Kidney epithelial cell (primary cell): ENCODE measurements around the gene JOSD1. TPM values are rescaled to one million over a fixed set of nuclear protein-coding genes. Genes with fewer than 3 reads are reported as not detected.

Source experiments
- DNase-seq: peaks from one replicate; pipeline ENCODE4 v3.0.0-alpha.2; 2010; ENCODE audit warnings: low read depth
- H3K27me3 ChIP-seq: 2 replicates; pipeline ENCODE4 v1.6.0; 2011; ENCODE audit warnings: low read length; ENCODE audit not compliant: control insufficient read depth, insufficient read depth
- H3K36me3 ChIP-seq: 2 replicates; pipeline ENCODE4 v1.5.1; 2011; ENCODE audit warnings: low read length; ENCODE audit not compliant: control insufficient read depth, insufficient read depth
- H3K4me3 ChIP-seq: 2 replicates; pipeline ENCODE4 v1.5.1; 2011; ENCODE audit warnings: low read depth, mild to moderate bottlenecking, control low read depth, low read length
- total RNA-seq: library from RNA; depleted of rRNA; stranded (reverse); fragments of >200 nt; gene quantifications from 2 replicates; pipeline ENCODE4 v1.2.3, GENCODE V29; 2015
- TF ChIP-seq, protein P1 (sequence below): IDR thresholded peaks from 2 replicates; pipeline ENCODE4 v1.5.1; 2011; ENCODE audit warnings: mild to moderate bottlenecking, moderate library complexity, low read length, control low read depth, inconsistent platforms; ENCODE audit not compliant: insufficient read depth, poor library complexity, severe bottlenecking

The JOSD1 gene
- total RNA-seq, 1 donor from 2014 or later: 97.3 TPM

DNA sequence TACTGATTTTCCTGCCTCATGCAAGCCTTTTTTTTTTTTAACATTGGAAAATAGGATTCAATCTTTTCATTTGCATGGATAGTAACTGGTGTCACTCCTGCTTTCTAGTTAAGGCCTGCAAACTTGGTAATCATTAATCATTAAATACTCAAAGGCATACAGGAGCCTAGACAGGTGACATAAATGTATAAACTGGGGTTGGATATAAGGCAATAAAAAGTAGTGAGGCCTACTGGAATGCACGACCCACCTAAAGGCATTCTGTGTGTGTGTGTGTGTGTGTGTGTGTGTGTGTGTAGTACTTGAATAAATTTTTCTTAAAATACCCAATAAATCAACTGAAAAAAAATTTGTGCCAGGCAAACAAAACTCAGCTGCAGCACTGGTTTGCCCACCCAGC lies 11.1 kb downstream of the JOSD1 start:
- H3K4me3 ChIP-seq: no peak overlapping the region
- peaks cover 8% of the 10 kb centered on the region for H3K36me3 ChIP-seq
- TF ChIP-seq, protein P1, sequence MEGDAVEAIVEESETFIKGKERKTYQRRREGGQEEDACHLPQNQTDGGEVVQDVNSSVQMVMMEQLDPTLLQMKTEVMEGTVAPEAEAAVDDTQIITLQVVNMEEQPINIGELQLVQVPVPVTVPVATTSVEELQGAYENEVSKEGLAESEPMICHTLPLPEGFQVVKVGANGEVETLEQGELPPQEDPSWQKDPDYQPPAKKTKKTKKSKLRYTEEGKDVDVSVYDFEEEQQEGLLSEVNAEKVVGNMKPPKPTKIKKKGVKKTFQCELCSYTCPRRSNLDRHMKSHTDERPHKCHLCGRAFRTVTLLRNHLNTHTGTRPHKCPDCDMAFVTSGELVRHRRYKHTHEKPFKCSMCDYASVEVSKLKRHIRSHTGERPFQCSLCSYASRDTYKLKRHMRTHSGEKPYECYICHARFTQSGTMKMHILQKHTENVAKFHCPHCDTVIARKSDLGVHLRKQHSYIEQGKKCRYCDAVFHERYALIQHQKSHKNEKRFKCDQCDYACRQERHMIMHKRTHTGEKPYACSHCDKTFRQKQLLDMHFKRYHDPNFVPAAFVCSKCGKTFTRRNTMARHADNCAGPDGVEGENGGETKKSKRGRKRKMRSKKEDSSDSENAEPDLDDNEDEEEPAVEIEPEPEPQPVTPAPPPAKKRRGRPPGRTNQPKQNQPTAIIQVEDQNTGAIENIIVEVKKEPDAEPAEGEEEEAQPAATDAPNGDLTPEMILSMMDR: no peak
- DNase-seq: no peak
- H3K27me3 ChIP-seq: no peaks in the 10 kb centered on the region

DNA sequence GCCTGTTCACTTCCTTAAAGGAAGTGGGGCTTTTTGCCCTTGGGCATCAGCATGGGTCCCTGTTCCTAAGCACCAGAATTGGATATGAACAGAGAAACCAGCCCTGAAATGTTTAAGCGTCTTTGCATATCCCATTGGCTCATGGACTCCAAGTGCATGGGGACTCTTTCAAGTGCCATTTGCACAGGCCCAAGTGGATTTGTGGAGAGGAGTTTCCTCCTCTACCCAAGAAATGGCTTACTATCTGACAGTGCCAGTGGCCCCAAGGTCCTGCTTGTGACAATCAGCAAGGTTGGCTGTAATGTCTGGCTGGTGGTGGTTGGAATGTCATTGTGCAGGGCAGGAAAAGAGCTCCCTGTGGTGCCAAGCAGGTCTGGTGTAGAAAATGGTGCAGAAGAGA lies 15.0 kb downstream of the JOSD1 start:
- Histone ChIP-seq H3K4me3 (no peak overlapping the region), H3K36me3 (peaks cover 8% of the 10 kb centered on the region), H3K27me3 (no peaks in the 10 kb centered on the region)
- TF ChIP-seq, protein P1: no peak
- no peak for DNase-seq

DNA sequence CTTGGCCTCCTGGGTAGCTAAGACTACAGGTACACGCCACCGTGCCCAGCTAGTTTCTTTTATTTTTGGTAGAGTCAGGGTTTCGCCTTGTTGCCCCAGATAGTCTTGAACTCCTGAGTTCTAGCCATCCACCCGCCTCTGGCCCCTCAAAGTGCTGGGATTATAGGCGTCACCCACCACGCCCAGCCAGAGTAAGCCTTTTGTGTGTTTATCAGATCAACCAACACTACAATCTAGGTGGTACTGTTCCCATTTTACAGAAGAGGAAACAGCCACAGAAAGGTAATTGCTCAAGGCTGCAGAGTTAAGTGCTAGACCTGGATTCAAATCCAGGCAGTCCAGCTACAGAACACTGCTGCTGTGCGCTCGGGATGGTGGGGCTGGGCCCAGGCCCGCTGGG lies 15.8 kb downstream of the JOSD1 start:
- no peak for DNase-seq
- Histone ChIP-seq H3K36me3 (peaks cover 8% of the 10 kb centered on the region), H3K4me3 (no peak overlapping the region), H3K27me3 (no peaks in the 10 kb centered on the region)
- TF ChIP-seq, protein P1: no peak

DNA sequence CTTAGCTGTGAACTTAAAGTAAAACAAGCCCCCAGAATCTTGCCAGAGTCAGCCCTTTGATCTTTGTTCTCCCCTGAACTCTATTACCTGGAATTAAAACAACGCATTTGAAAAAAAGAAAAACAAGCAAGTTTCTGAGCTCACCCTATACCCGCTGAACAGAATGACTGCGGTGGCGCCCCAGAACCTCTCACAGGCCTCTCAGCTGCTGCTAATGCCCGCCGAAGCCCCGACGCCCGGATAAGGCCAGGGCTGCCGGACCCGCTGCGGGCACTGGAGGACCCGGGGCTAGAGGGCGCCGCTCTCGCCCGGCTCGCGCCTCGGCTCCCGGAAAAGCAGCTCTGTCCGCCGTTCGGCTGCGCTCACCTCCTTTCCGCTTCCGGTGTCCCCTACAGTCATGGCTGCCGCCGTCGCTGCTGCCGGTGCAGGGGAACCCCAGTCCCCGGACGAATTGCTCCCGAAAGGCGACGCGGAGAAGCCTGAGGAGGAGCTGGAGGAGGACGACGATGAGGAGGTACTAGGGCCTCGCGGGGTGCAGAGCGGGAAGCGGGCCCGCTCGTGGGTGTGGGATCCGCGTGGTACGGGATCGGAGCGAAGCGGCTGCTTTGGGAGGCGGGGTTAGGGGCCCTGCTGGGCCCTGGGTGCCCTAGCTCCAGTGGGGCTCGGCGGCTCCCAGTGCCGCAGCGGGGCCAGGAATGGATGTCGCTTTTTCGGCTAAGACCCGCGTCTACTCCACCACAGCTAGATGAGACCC lies 19.0 kb downstream of the JOSD1 start, which contains the start of gene TOMM22:
TOMM22 (plus strand) TSS at position 376 of the 754 bp plus-strand sequence; CDS start at position 398, 22 bp downstream.
- Histone ChIP-seq H3K4me3 (peak within 1 kb of the TSS; percentile 81), H3K27me3 (no peaks in the 10 kb centered on the region), H3K36me3 (peaks cover 2% of the 10 kb centered on the region)
- DNase-seq: peak; percentile 43
- TF ChIP-seq, protein P1: peak; percentile 70

DNA sequence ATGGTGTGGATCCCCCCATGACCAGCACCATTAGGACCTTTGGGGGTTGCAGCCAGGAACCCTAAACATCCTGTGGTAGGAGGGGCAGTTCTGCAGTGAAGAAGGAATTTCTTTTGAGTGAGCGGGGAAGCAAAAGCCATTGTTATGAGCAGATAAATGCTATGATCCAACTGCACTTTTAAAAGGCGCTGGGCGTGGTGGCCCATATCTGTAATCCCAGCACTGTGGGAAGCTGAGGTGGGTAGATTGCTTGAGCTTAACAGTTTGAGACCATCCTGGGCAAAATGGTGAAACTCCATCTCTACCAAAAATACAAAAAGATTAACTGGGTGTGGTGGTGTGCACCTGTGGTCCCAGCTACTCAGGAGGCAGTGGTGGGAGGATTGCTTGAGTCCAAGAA lies 24.9 kb downstream of the JOSD1 start:
- Histone ChIP-seq H3K36me3 (peaks cover 2% of the 10 kb centered on the region), H3K27me3 (no peaks in the 10 kb centered on the region), H3K4me3 (no peak overlapping the region)
- DNase-seq: no peak
- TF ChIP-seq, protein P1: no peak

DNA sequence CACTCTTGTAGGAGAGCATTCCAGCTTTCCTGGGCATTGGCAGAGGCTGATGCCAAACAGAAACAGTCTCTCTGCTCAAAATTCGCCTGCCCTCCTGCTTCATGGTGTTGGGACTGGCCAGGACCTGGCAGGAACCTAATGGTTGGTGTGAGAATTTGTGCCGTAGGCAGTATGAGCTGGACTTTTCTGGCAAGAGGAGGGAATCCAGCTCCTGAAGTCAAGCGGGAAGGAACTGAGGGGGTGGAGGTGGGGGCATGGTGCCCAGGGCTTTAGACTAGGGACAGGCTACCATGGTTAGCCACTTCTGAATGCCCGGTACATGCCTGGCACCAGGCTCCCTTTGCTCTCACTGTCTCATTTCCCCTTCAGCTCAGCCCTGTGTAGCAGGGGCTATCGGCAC lies 25.9 kb downstream of the JOSD1 start:
- H3K36me3 ChIP-seq: peaks cover 2% of the 10 kb centered on the region
- TF ChIP-seq, protein P1: no peak
- H3K27me3 ChIP-seq: no peaks in the 10 kb centered on the region
- no peak overlapping the region for H3K4me3 ChIP-seq
- DNase-seq: no peak
